ENCODE results near the gene LAMC3. TPM values are rescaled to one million over a fixed set of nuclear protein-coding genes. Genes with fewer than 3 reads are reported as not detected.
A peak's percentile ranks its signal among the peaks of the same experiment; 100 is the strongest.

LAMC3 gene
- total and polyA plus RNA-seq, 9 of the 15 experiments (the other 6 are each of a cell fraction or from before 2014, with no cell fraction given): 0.10 TPM; not detected in 8

- no peak for TF ChIP-seq ID3 (CRISPR knock-in tag; IDR thresholded peaks at IDR 0.05)
- no peak for TF ChIP-seq ID3 (tag; IDR thresholded peaks at IDR 0.05)
- no peak for TF ChIP-seq TAF1 (IDR thresholded peaks at IDR 0.05; ENCODE audit: control insufficient read depth, extremely low read depth, insufficient read depth, low read length, severe bottlenecking)
- 0 out of 2 replicates have a peak, but pooled peaks have one; percentile 68 for TF ChIP-seq HMGXB4 (CRISPR knock-in tag; IDR thresholded peaks at IDR 0.05)
- TF ChIP-seq CREB3L1 (IDR thresholded peaks at IDR 0.05; ENCODE audit: borderline replicate concordance, low read depth): no peak
- TF ChIP-seq SLC30A9 (CRISPR knock-in tag; IDR thresholded peaks at IDR 0.05): no peak
- no peak for TF ChIP-seq TCFL5 (CRISPR knock-in tag; conservative IDR thresholded peaks at IDR 0.05)
- no peak for TF ChIP-seq ETV1 (tag; conservative IDR thresholded peaks at IDR 0.05; ENCODE audit: low read depth)
- TF ChIP-seq RREB1 (CRISPR knock-in tag; IDR thresholded peaks at IDR 0.05): no peak
- no peak for TF ChIP-seq ZFP91 (CRISPR knock-in tag; IDR thresholded peaks at IDR 0.05)
- no peak for TF ChIP-seq RBM22 (IDR thresholded peaks at IDR 0.05; ENCODE audit: low read depth, low read length, poor library complexity, severe bottlenecking)
These were observed 5.0 kb downstream of the LAMC3 start (continued) for GRCh38 chr9:131013771-131014676.

Measured in K562 (cell line).